Retina (tissue), 1 donor: ENCODE results near the gene HEBP1.

Experiments used
- DNase-seq: peaks from one replicate; pipeline ENCODE4 v3.0.0-alpha.2; 2016

Gene HEBP1

GRCh38 chr12:12987421-12987820, 12.6 kb downstream of the HEBP1 start:
- no peak for DNase-seq

GRCh38 chr12:12986775-12987331, 13.2 kb downstream of the HEBP1 start:
- no peak for DNase-seq

- DNase-seq: no peak
Observed at GRCh38 chr12:12985817-12986408, 14.2 kb downstream of the HEBP1 start.

GRCh38 chr12:12984149-12984548, 15.9 kb downstream of the HEBP1 start:
- no peak for DNase-seq

- peak; percentile 24 for DNase-seq
Observed at GRCh38 chr12:12983420-12984035, 16.5 kb downstream of the HEBP1 start.

- no peak for DNase-seq
Observed at GRCh38 chr12:12982331-12982730, 17.7 kb downstream of the HEBP1 start.

GRCh38 chr12:12979731-12980259, 20.3 kb downstream of the HEBP1 start:
- DNase-seq: no peak

- DNase-seq: no peak
Observed at GRCh38 chr12:12979126-12979525, 20.9 kb downstream of the HEBP1 start.

GRCh38 chr12:12977231-12977630, 22.8 kb downstream of the HEBP1 start:
- no peak for DNase-seq

GRCh38 chr12:12976366-12976765, 23.7 kb downstream of the HEBP1 start:
- no peak for DNase-seq

GRCh38 chr12:12975322-12976077, 24.6 kb downstream of the HEBP1 start:
- DNase-seq: no peak

GRCh38 chr12:12974211-12974610, 25.9 kb downstream of the HEBP1 start:
- no peak for DNase-seq

GRCh38 chr12:12973019-12973418, 27.0 kb downstream of the HEBP1 start:
- DNase-seq: no peak

GRCh38 chr12:12965836-12966235, 34.2 kb downstream of the HEBP1 start:
- no peak for DNase-seq

GRCh38 chr12:12964255-12964654, 35.8 kb downstream of the HEBP1 start:
- no peak for DNase-seq

GRCh38 chr12:12960639-12961209, 39.3 kb downstream of the HEBP1 start:
- peak; percentile 34 for DNase-seq

- no peak for DNase-seq
Observed at GRCh38 chr12:12958886-12959285, 41.2 kb downstream of the HEBP1 start.

- DNase-seq: no peak
Observed at GRCh38 chr12:12954878-12955625, 45.0 kb downstream of the HEBP1 start.

GRCh38 chr12:12954356-12954755, 45.7 kb downstream of the HEBP1 start:
- no peak for DNase-seq

- DNase-seq: no peak
Observed at GRCh38 chr12:12952036-12952435, 48.0 kb downstream of the HEBP1 start, which contains the start of gene GPRC5D. GPRC5D (minus strand) TSS chr12:12952170; CDS start chr12:12950384, 1,786 bp downstream.

GRCh38 chr12:12951504-12951903, 48.6 kb downstream of the HEBP1 start:
- no peak for DNase-seq

GRCh38 chr12:12947902-12948301, 52.2 kb downstream of the HEBP1 start:
- DNase-seq: no peak
